MCF 10A (cell line): Measurements from ENCODE around the gene POLR1G. TPM values are rescaled to one million over a fixed set of nuclear protein-coding genes. Genes with fewer than 3 reads are reported as not detected.
A peak's percentile ranks its signal among the peaks of the same experiment; 100 is the strongest.

ENCODE experiments used
- BruUV-seq: library from RNA; stranded (reverse); fragments of 400-500 nt; replicated peaks from 2 replicates; lab custom pipeline; 2021; lab: Mats Ljungman, UMichigan
- CTCF ChIA-PET: fragments of 300-600 bp; sonication (Branson Sonifier 250); formaldehyde crosslinking; extraction: SDS; loops from one replicate; lab custom pipeline; 2021; ENCODE audit warnings: antibody characterized with exemption, inconsistent platforms; lab: Yijun Ruan, JAX
- POLR2A ChIA-PET: fragments of 300-600, 350-650 bp; sonication (Branson Sonifier 250); formaldehyde crosslinking; extraction: SDS; loops from one replicate; lab custom pipeline; 2020; ENCODE audit warnings: antibody characterized with exemption, inconsistent platforms; lab: Yijun Ruan, JAX
- DNase-seq: peaks from one replicate; pipeline ENCODE4 v3.0.0-alpha.2; 2018; ENCODE audit not compliant: unreplicated experiment
- H3K27ac Mint-ChIP-seq: one replicate; pipeline ENCODE4 v1.8.0; 2022; ENCODE audit warnings: mild to moderate bottlenecking, low read depth, mixed read lengths; ENCODE audit not compliant: unreplicated experiment
- H3K27me3 Mint-ChIP-seq: one replicate; pipeline ENCODE4 v1.8.0; 2022; ENCODE audit warnings: mixed read lengths; ENCODE audit not compliant: insufficient read depth, unreplicated experiment
- H3K36me3 Mint-ChIP-seq: one replicate; pipeline ENCODE4 v1.8.0; 2022; ENCODE audit warnings: mild to moderate bottlenecking, moderate library complexity, mixed read lengths; ENCODE audit not compliant: insufficient read depth, unreplicated experiment
- H3K4me1 Mint-ChIP-seq: one replicate; pipeline ENCODE4 v1.8.0; 2022; ENCODE audit warnings: mixed read lengths; ENCODE audit not compliant: insufficient read depth, unreplicated experiment
- H3K4me3 Mint-ChIP-seq: one replicate; pipeline ENCODE4 v1.8.0; 2022; ENCODE audit warnings: mild to moderate bottlenecking, moderate library complexity, mixed read lengths; ENCODE audit not compliant: unreplicated experiment
- H3K9me3 Mint-ChIP-seq: one replicate; pipeline ENCODE4 v1.8.0; 2022; ENCODE audit warnings: mixed read lengths; ENCODE audit not compliant: unreplicated experiment
- CTCF ChIP-seq: fragments of 200-600 bp; IDR thresholded peaks from one replicate; pipeline ENCODE4 v1.8.0; 2022; ENCODE audit warnings: antibody characterized with exemption, mild to moderate bottlenecking; ENCODE audit not compliant: unreplicated experiment
- intact Hi-C: fragments of 100-400 bp; cut with micrococcal nuclease; formaldehyde crosslinking; loops from 2 replicates; pipeline ENCODE4 v1.14.1; 2022
- total RNA-seq: library from RNA; stranded (reverse); gene quantifications from 2 replicates; pipeline ENCODE4 v1.2.3, GENCODE V29; 2022

POLR1G gene
- total RNA-seq, 1 experiment from 2014 or later, result 17.6 TPM

DNA sequence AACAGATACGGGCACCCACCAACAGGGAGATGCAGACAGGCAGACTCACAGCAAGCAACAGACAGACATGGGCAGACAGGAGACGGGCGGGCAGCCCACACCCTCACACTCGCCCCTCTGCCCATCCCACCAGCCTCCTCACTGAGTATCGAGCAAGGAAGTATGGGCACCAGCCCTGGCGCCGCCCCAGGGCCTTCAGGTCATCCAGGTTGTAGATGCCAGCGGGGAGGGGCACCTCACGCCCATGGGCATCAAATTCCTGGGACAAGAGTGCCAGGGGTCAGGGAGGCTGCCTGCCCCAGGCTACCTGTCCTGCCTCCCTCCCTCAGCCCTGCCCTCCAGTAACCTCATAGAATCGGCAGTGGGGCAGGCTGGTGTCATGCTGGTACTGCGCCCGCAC is 41.7 kb upstream of the POLR1G start:
- peaks cover 4% of the 10 kb centered on the region for H3K4me1 Mint-ChIP-seq
- intact Hi-C loops, result no loop called here
- BruUV-seq, result no TSS peak
- H3K27ac Mint-ChIP-seq, result no peak overlapping the region
- H3K36me3 Mint-ChIP-seq, result peaks cover 25% of the 10 kb centered on the region
- DNase-seq, result no peak
- CTCF ChIA-PET, result no interaction called here
- H3K4me3 Mint-ChIP-seq, result no peak overlapping the region
- no peaks in the 10 kb centered on the region for H3K9me3 Mint-ChIP-seq
- H3K27me3 Mint-ChIP-seq, result no peaks in the 10 kb centered on the region
- POLR2A ChIA-PET, result no interaction called here
- TF ChIP-seq CTCF, result no peak

GRCh38 chr19:45368127-45368526 is 38.3 kb upstream of the POLR1G start:
- no peak overlapping the region for H3K27ac Mint-ChIP-seq
- DNase-seq, result no peak
- intact Hi-C loops, result no loop called here
- peaks cover 18% of the 10 kb centered on the region for H3K36me3 Mint-ChIP-seq
- no peak overlapping the region for H3K4me3 Mint-ChIP-seq
- no peak for TF ChIP-seq CTCF
- no peaks in the 10 kb centered on the region for H3K27me3 Mint-ChIP-seq
- ChIA-PET POLR2A (interaction anchor here (0.7 to 1.7 kb wide), 5 partner anchors 10 to 277 kb away, joined by 3 to 7 read pairs (median 3); no protein-coding TSS in a partner anchor), CTCF (interaction anchor here (0.8 to 1.1 kb wide), 2 partner anchors 15 to 34 kb away, joined by 5 to 6 read pairs; no protein-coding TSS in a partner anchor)
- no peaks in the 10 kb centered on the region for H3K9me3 Mint-ChIP-seq
- peaks cover 4% of the 10 kb centered on the region for H3K4me1 Mint-ChIP-seq
- no TSS peak for BruUV-seq

GRCh38 chr19:45368737-45369340 is 37.6 kb upstream of the POLR1G start:
- CTCF ChIA-PET, result interaction anchor here (0.6 to 1.1 kb wide), 4 partner anchors 16 to 116 kb away, joined by 3 to 6 read pairs (median 4); no protein-coding TSS in a partner anchor
- BruUV-seq, result TSS peak; percentile 7
- H3K4me3 Mint-ChIP-seq, result peak overlapping the region; percentile 54

More at GRCh38 chr19:45368737-45369340, 37.6 kb upstream of the POLR1G start:
- Mint-ChIP-seq H3K9me3 (no peaks in the 10 kb centered on the region), H3K4me1 (peaks cover 4% of the 10 kb centered on the region), H3K27me3 (no peaks in the 10 kb centered on the region), H3K27ac (no peak overlapping the region), H3K36me3 (peaks cover 12% of the 10 kb centered on the region)
- POLR2A ChIA-PET, result interaction anchor here (0.6 to 1.7 kb wide), 5 partner anchors 10 to 277 kb away, joined by 3 to 7 read pairs (median 3); no protein-coding TSS in a partner anchor
- TF ChIP-seq CTCF, result no peak
- intact Hi-C loops, result no loop called here
- no peak for DNase-seq
